NCI-H146 (cell line): ENCODE results near the gene GPR15LG.
A peak's percentile ranks its signal among the peaks of the same experiment; 100 is the strongest.

Experiments used
- DNase-seq: peaks from one replicate; lab custom pipeline; 2025; lab: John Stamatoyannopoulos, UW

The GPR15LG gene

DNA sequence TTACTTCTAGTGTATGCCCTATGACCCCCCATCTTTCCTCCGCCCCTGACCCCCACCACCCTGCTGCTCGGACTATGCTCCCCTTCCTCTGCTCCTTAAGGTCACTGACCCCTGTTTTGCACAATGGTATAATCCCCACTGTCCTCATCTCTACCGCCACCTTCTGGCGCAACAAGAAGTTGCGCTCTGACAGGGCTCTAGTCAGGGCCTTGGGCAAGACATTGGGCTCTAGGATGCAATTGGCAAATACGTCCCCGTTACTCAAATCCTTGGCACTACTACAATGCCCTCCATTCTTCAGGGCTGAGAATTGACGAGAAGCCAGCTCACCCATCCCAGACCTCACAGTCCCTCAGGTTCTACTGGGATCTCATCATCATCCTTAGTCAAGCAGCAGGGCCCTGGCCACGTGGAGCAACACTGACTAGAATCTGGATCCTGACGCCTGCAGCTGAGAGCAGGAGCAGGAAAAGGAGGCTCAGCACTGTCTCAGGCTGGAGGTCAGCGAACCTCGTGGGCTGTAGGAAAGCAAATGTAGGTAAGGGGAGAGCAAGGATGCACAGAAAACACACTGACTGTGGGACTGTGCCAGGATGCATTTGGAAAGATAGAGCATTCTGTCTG lies 41.1 kb downstream of the GPR15LG start:
- DNase-seq = peak; percentile 10

GRCh38 chr10:84216834-84217233 lies 43.2 kb downstream of the GPR15LG start:
- DNase-seq = no peak

GRCh38 chr10:84217746-84218145 lies 44.1 kb downstream of the GPR15LG start:
- no peak for DNase-seq

- no peak for DNase-seq
These were observed 48.3 kb downstream of the GPR15LG start for GRCh38 chr10:84221916-84222315.

GRCh38 chr10:84224411-84225028 lies 50.9 kb downstream of the GPR15LG start:
- no peak for DNase-seq

GRCh38 chr10:84225427-84226173 lies 52.0 kb downstream of the GPR15LG start, which contains the start of gene LRIT2:
LRIT2 (minus strand) TSS chr10:84225544; CDS start chr10:84225520, 24 bp downstream.
- no peak for DNase-seq

- DNase-seq = no peak
These were observed 53.0 kb downstream of the GPR15LG start for GRCh38 chr10:84226616-84227015.

- DNase-seq = no peak
These were observed 54.2 kb downstream of the GPR15LG start for GRCh38 chr10:84227810-84228209.

DNA sequence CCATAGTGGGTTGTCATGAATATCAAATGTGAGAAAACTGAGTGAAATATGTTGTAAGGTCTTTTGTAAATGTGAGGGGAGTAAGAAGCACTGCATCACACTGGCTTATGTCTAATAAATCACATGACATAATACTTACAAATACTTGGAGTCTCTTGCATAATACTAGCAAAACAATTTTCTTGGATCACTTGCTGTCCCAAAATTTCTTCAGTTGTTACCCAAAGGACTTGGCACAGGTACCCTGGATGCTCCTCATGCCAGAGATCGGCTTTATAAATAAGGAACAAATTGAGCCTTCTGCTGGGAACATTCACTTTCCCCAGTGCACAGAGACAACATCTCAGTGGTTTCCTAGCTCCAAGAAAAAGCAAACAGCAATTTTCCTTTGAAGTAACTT lies 56.8 kb downstream of the GPR15LG start:
- no peak for DNase-seq

DNA sequence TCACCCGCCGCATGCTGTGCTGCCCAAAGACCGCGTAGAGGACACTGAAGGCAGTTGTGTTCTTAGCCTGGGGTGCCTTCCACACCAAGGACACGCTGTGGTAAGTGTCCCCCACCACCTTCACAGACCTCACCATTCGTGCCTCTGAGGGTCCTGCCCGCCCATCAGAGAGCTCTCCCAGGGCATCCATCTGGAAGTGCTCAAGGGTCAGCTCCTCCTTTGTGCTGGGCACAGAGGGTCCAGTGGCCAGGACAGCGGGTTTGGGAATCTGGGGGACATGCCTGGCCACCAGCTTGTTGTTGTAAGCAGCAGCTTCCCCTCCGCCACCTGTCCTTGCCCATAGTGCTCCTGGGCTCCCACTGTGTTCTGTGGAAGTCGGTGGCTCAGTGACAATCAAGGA lies 58.8 kb downstream of the GPR15LG start:
- DNase-seq = no peak

DNA sequence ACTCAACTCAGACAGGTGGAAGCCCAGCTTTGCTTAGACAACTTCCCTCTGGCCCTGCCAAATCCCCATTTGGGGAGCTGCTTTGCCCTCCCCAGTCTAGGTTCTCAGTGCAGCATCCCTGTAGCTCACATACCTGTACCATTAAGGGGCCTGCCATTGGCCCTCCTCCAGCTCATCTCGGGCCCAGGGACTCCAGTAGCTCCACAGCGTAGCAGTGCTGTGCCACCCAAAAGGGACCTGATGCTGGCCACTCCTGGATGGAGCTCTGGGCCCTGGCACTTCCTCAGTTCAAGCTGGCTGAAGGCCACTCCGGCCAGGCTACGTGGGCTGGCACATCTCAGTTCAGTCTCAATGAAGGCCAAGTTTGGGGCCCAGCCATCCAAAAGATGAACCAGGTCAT lies 60.3 kb downstream of the GPR15LG start:
- no peak for DNase-seq

DNA sequence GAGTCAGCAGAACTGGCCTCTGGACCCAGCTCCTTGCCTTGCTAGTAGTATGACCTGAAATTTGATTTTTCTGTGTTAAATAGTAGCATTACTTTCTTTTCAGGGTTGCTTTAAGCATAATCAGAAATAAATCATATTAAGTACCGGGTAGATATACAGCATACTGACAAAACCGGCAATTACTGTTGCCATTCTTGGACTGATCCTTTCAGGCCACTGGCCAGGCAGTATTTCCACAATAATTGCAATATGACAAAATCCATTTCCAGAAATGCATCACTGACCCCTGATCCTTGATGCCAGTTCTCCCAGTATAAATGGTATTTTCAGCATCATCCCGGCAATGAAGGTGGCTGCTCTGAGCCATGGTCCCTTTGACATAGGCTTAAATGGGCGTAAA lies 60.9 kb downstream of the GPR15LG start:
- no peak for DNase-seq
